K562 (cell line): Measurements from ENCODE around the gene PHF10. TPM values are rescaled to one million over a fixed set of nuclear protein-coding genes. Genes with fewer than 3 reads are reported as not detected.

Experiments used
- C11orf30 ChIP-seq: fragments of 450-650 bp; IDR thresholded peaks from 2 replicates; pipeline ENCODE4 v1.6.1; 2016; ENCODE audit warnings: low read depth, mild to moderate bottlenecking
- CHCHD3 ChIP-seq: fragments of 250-450 bp; sonication (Bioruptor Pico); IDR thresholded peaks from 2 replicates; pipeline ENCODE4 v2.1.2; 2022; ENCODE audit warnings: mild to moderate bottlenecking
- ETV5 ChIP-seq: sonication (generic); formaldehyde crosslinking; IDR thresholded peaks from 2 replicates; pipeline ENCODE4 v1.4.0; 2020; ENCODE audit warnings: low read depth, mild to moderate bottlenecking, missing genetic modification reagents
- GMEB1 ChIP-seq: fragments of 250-450 bp; sonication (Bioruptor Pico); IDR thresholded peaks from 2 replicates; pipeline ENCODE4 v1.4.0; 2020; ENCODE audit warnings: mild to moderate bottlenecking
- MITF ChIP-seq: IDR thresholded peaks from 2 replicates; pipeline ENCODE4 v1.6.1; 2014; ENCODE audit warnings: antibody characterized with exemption
- PCBP1 ChIP-seq: fragments of 200-400 bp; formaldehyde crosslinking; IDR thresholded peaks from 2 replicates; pipeline ENCODE4 v1.6.1; 2018; ENCODE audit warnings: mild to moderate bottlenecking, low read depth, low read length; ENCODE audit not compliant: poor library complexity, severe bottlenecking
- RFX5 ChIP-seq: IDR thresholded peaks from 2 replicates; pipeline ENCODE4 v1.6.1; 2011; ENCODE audit warnings: low read depth, mild to moderate bottlenecking, improper control_type of control experiment, low read length
- RFX7 ChIP-seq: fragments of 250-450 bp; sonication (Bioruptor Pico); IDR thresholded peaks from 2 replicates; pipeline ENCODE4 v1.5.1; 2021; ENCODE audit warnings: mild to moderate bottlenecking
- SREBF2 ChIP-seq: sonication (generic); formaldehyde crosslinking; IDR thresholded peaks from 2 replicates; pipeline ENCODE4 v1.4.0; 2020; ENCODE audit warnings: mild to moderate bottlenecking, missing genetic modification reagents
- SRSF9 ChIP-seq: fragments of 200-400 bp; formaldehyde crosslinking; IDR thresholded peaks from 2 replicates; pipeline ENCODE4 v1.6.1; 2017; ENCODE audit warnings: low read depth, low read length, borderline replicate concordance
- STAT5A ChIP-seq: IDR thresholded peaks from 2 replicates; pipeline ENCODE4 v1.6.1; 2012; ENCODE audit warnings: low read length, inconsistent platforms, borderline replicate concordance
- XRCC5 ChIP-seq: fragments of 200-400 bp; formaldehyde crosslinking; IDR thresholded peaks from 2 replicates; pipeline ENCODE4 v1.6.1; 2017; ENCODE audit warnings: low read depth, mild to moderate bottlenecking, low read length
- ZC3H11A ChIP-seq: IDR thresholded peaks from 2 replicates; pipeline ENCODE4 v1.6.1; 2012; ENCODE audit warnings: low read depth, low read length, improper control_type of control experiment
- ZFP36 ChIP-seq: fragments of 150-350 bp; IDR thresholded peaks from 2 replicates; pipeline ENCODE4 v1.6.1; 2018; ENCODE audit warnings: low read length, low read depth; ENCODE audit not compliant: partially characterized antibody
- ZKSCAN3 ChIP-seq: fragments of 250-450 bp; sonication (Bioruptor Pico); IDR thresholded peaks from 2 replicates; pipeline ENCODE4 v1.4.0; 2020
- ZNF121 ChIP-seq: sonication (generic); formaldehyde crosslinking; conservative IDR thresholded peaks from 2 replicates; pipeline ENCODE4 v1.8.0; 2022; ENCODE audit warnings: missing genetic modification reagents
- ZNF133 ChIP-seq: fragments of 250-450 bp; sonication (Bioruptor Pico); IDR thresholded peaks from 2 replicates; pipeline ENCODE4 v1.4.0; 2020; ENCODE audit warnings: mild to moderate bottlenecking
- ZNF175 ChIP-seq: fragments of 200-800 bp; sonication (Bioruptor generic); IDR thresholded peaks from 2 replicates; pipeline ENCODE4 v1.6.1; 2016; ENCODE audit warnings: low read depth, mild to moderate bottlenecking, missing genetic modification characterization, missing compliant biosample characterization
- ZNF57 ChIP-seq: fragments of 450-650 bp; formaldehyde crosslinking; IDR thresholded peaks from 2 replicates; pipeline ENCODE4 v1.4.0; 2020; ENCODE audit warnings: mild to moderate bottlenecking, moderate library complexity
- ZNF77 ChIP-seq: fragments of 250-450 bp; sonication (Bioruptor Pico); IDR thresholded peaks from 2 replicates; pipeline ENCODE4 v1.5.0; 2020
- polyA plus RNA-seq, 8 experiments: library from polyadenylated mRNA; depleted of rRNA in 4 of 8; stranded (reverse) in 5 of 8; unstranded in 3 of 8; fragments of >200 nt; fragmentation: Nextera tagmentation in 2 of 8; fragmentation: Illumina TruSeq in 1 of 8; extraction: Ambion mirVana in 2 of 8; extraction: Trizol in 1 of 8; gene quantifications; 2 replicates each; pipeline versions ENCODE4 v1.2.1 to v1.2.3, GENCODE V29; 2011 to 2014; ENCODE audit warnings: inconsistent platforms in 1 of 8, missing spikeins in 1 of 8
- total RNA-seq, 7 experiments: library from RNA; depleted of rRNA in 6 of 7; stranded (reverse); fragments of >200 nt in 6 of 7; fragmentation: Illumina TruSeq in 2 of 7; extraction: Trizol in 2 of 7; gene quantifications; 2 replicates each; pipeline versions ENCODE4 v1.2.1 to v1.2.3, GENCODE V29; 2011 to 2021; ENCODE audit warnings: low replicate concordance in 1 of 7
- TF ChIP-seq, protein P1 (sequence below): fragments of 250-450 bp; sonication (Bioruptor Pico); IDR thresholded peaks from 2 replicates; pipeline ENCODE4 v1.5.0; 2020; ENCODE audit warnings: mild to moderate bottlenecking

Gene PHF10
- total and polyA plus RNA-seq, 9 of the 15 experiments (the other 6 are each of a cell fraction or from before 2014, with no cell fraction given) = 23.9 to 88.9 (median 46.0) TPM

GRCh38 chr6:169701954-169702839, 22.1 kb downstream of the PHF10 start, which contains the start of the genes C6orf120 and WDR27 (continued):
- TF ChIP-seq ZNF77 (no peak), PCBP1 (peak; percentile 83), CHCHD3 (no peak; the same call in 1 of the 2 replicates), RFX5 (no peak), ETV5 (CRISPR knock-in tag) (peak; percentile 97), STAT5A (peak; percentile 27; the same call in 1 of the 2 replicates), SREBF2 (CRISPR knock-in tag) (no peak), ZFP36 (no peak), ZNF133 (no peak), MITF (no peak), RFX7 (CRISPR knock-in tag) (no peak), ZNF175 (no peak), XRCC5 (peak; percentile 73; the same call in 1 of the 2 replicates), ZC3H11A (no peak), ZKSCAN3 (CRISPR knock-in tag) (no peak), C11orf30 (peak; percentile 85), GMEB1 (peak; percentile 20; the same call in 1 of the 2 replicates), SRSF9 (no peak), ZNF57 (CRISPR knock-in tag) (no peak), ZNF121 (CRISPR knock-in tag) (no peak)
- TF ChIP-seq, protein P1, sequence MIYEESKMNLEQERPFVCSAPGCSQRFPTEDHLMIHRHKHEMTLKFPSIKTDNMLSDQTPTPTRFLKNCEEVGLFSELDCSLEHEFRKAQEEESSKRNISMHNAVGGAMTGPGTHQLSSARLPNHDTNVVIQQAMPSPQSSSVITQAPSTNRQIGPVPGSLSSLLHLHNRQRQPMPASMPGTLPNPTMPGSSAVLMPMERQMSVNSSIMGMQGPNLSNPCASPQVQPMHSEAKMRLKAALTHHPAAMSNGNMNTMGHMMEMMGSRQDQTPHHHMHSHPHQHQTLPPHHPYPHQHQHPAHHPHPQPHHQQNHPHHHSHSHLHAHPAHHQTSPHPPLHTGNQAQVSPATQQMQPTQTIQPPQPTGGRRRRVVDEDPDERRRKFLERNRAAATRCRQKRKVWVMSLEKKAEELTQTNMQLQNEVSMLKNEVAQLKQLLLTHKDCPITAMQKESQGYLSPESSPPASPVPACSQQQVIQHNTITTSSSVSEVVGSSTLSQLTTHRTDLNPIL (CRISPR knock-in tag) = no peak
